ENCODE measurements around the gene IGFBPL1. TPM values are rescaled to one million over a fixed set of nuclear protein-coding genes. Genes with fewer than 3 reads are reported as not detected.
A peak's percentile ranks its signal among the peaks of the same experiment; 100 is the strongest.

The IGFBPL1 gene
- total and polyA plus RNA-seq, 2 experiments from 2014 or later = 2.0 to 24.2 TPM

- Histone ChIP-seq H3K4me1 (ENCODE audit: low read depth) (peaks cover 22% of the 10 kb centered on the region), H3K36me3 (no peaks in the 10 kb centered on the region), H3K4me3 (no peak overlapping the region), H3K27ac (peak overlapping the region; percentile 87), H3K9me3 (ENCODE audit: low read depth) (no peaks in the 10 kb centered on the region), H3K27me3 (no peaks in the 10 kb centered on the region)
- TF ChIP-seq CTCF (IDR thresholded peaks at IDR 0.05; ENCODE audit: low read depth, low read length) = no peak
- no peak for DNase-seq (ENCODE audit: low read depth in 1 of 2, low spot score in 1 of 2)
These were observed 48.7 kb downstream of the IGFBPL1 start for GRCh38 chr9:38375572-38375963.

- no peak overlapping the region for H3K4me3 ChIP-seq
- no peaks in the 10 kb centered on the region for H3K9me3 ChIP-seq (ENCODE audit: low read depth)
- TF ChIP-seq CTCF (IDR thresholded peaks at IDR 0.05; ENCODE audit: low read depth, low read length) = no peak
- H3K4me1 ChIP-seq (ENCODE audit: low read depth) = peaks cover 19% of the 10 kb centered on the region
- DNase-seq (ENCODE audit: low read depth in 1 of 2, low spot score in 1 of 2) = peak in 1 of 2 donors; percentile 77
- H3K36me3 ChIP-seq = no peaks in the 10 kb centered on the region
- no peaks in the 10 kb centered on the region for H3K27me3 ChIP-seq
- peak overlapping the region; percentile 87 for H3K27ac ChIP-seq
These were observed 49.2 kb downstream of the IGFBPL1 start for GRCh38 chr9:38374847-38375571.

DNA sequence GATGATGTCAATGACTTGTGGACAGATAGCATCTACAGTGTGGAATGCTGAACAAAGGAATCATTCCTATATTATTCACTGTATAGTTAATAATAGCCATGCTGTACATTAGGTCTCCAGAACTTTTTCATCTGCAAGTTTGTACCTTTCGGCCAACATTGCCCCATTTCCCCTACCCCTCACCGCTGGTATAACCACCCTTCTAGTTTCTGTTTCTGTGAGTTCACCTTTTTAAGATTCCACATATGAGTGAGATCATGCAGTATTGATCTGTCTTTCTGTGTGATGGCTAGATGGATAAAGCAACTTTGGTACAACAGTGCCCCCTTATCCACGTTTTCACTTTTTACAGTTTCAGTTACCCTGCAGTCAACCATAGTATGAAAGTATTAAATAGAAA is 50.6 kb downstream of the IGFBPL1 start:
- Histone ChIP-seq H3K4me3 (no peak overlapping the region), H3K27me3 (no peaks in the 10 kb centered on the region), H3K4me1 (ENCODE audit: low read depth) (peaks cover 19% of the 10 kb centered on the region), H3K36me3 (no peaks in the 10 kb centered on the region), H3K9me3 (ENCODE audit: low read depth) (no peaks in the 10 kb centered on the region), H3K27ac (no peak overlapping the region)
- no peak for DNase-seq (ENCODE audit: low read depth in 1 of 2, low spot score in 1 of 2)
- no peak for TF ChIP-seq CTCF (IDR thresholded peaks at IDR 0.05; ENCODE audit: low read depth, low read length)

- peaks cover 19% of the 10 kb centered on the region for H3K4me1 ChIP-seq (ENCODE audit: low read depth)
- no peak overlapping the region for H3K4me3 ChIP-seq
- no peak for TF ChIP-seq CTCF (IDR thresholded peaks at IDR 0.05; ENCODE audit: low read depth, low read length)
- H3K27me3 ChIP-seq = no peaks in the 10 kb centered on the region
- H3K27ac ChIP-seq = no peak overlapping the region
- H3K36me3 ChIP-seq = no peaks in the 10 kb centered on the region
- DNase-seq (ENCODE audit: low read depth in 1 of 2, low spot score in 1 of 2) = no peak
- H3K9me3 ChIP-seq (ENCODE audit: low read depth) = no peaks in the 10 kb centered on the region
These were observed 51.3 kb downstream of the IGFBPL1 start for GRCh38 chr9:38372762-38373619.

GRCh38 chr9:38371495-38371894 is 52.8 kb downstream of the IGFBPL1 start:
- Histone ChIP-seq H3K27ac (no peak overlapping the region), H3K27me3 (no peaks in the 10 kb centered on the region), H3K9me3 (ENCODE audit: low read depth) (no peaks in the 10 kb centered on the region), H3K4me1 (ENCODE audit: low read depth) (peaks cover 19% of the 10 kb centered on the region), H3K4me3 (no peak overlapping the region), H3K36me3 (no peaks in the 10 kb centered on the region)
- TF ChIP-seq CTCF (IDR thresholded peaks at IDR 0.05; ENCODE audit: low read depth, low read length) = no peak
- DNase-seq (ENCODE audit: low read depth in 1 of 2, low spot score in 1 of 2) = peak; percentile 20 to 55

Measured in cardiac muscle cell (in vitro differentiated cells and primary cell).